Measurements from ENCODE around the gene JAK1. TPM values are rescaled to one million over a fixed set of nuclear protein-coding genes. Genes with fewer than 3 reads are reported as not detected.

JAK1 gene
- total and polyA plus RNA-seq, 2 donors (not counting 3 experiments of a cell fraction or from before 2014, with no cell fraction given) = 68.8 to 177 TPM

DNA sequence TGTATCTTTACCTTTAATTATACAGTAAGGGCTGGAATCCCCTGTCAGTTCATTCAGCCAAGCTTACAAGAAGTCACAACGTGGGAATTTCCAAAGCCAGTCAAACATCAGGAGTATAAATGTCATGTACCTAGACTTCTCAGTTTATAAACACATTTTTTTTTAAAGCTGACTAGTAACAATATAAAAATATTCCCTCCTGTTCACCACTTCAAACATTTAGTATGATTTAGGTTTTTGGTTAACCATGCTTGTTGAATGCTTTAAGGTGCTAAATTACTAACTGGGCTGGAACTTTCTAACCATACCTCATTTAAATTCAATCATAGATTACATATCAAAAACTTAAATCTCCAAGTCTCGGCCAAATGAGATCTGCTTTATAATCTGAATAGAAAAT is 44.0 kb downstream of the JAK1 start:
- Histone ChIP-seq H3K27ac (ENCODE audit: insufficient read depth, low read depth, low read length) (no peak overlapping the region), H4K20me1 (replicated peaks; ENCODE audit: control insufficient read depth, extremely low read depth, insufficient read depth, low read length) (peaks cover 7% of the 10 kb centered on the region), H3K27me3 (ENCODE audit: control insufficient read depth in 2 of 2, insufficient read depth in 2 of 2, low read length in 2 of 2) (no peaks in the 10 kb centered on the region), H3K79me2 (ENCODE audit: control insufficient read depth, insufficient read depth, low read length) (peaks cover 90% of the 10 kb centered on the region), H3K9me1 (replicated peaks; ENCODE audit: control insufficient read depth, extremely low read depth, insufficient read depth, low read length) (no peaks in the 10 kb centered on the region), H3K4me2 (ENCODE audit: insufficient read depth, low read length) (no peak overlapping the region), H3K4me1 (ENCODE audit: control insufficient read depth, extremely low read depth, insufficient read depth, low read length) (peaks cover 39% of the 10 kb centered on the region), H3K9me3 (replicated peaks; ENCODE audit: control insufficient read depth, insufficient read depth, low read length) (no peaks in the 10 kb centered on the region), H2AFZ (ENCODE audit: low read depth, low read length) (no peak overlapping the region), H3K36me3 (ENCODE audit: control insufficient read depth in 2 of 2, extremely low read depth in 1 of 2, insufficient read depth in 2 of 2, low read length in 2 of 2) (no peaks in the 10 kb centered on the region), H3K4me3 (replicated peaks in 1 of 3; ENCODE audit: insufficient read depth in 1 of 3, low read depth in 1 of 3, low read length in 3 of 3) (no peak overlapping the region), H3K9ac (replicated peaks; ENCODE audit: extremely low read depth, insufficient read depth, low read length) (no peak overlapping the region)
- DNase-seq (ENCODE audit: low read depth, low spot score) (no peak), FAIRE-seq (peak; percentile 18)
- ChIA-PET CTCF (interaction anchor here (1.0 to 2.8 kb wide), 6 partner anchors 10 to 58 kb away, joined by 3 to 12 read pairs (median 4); no protein-coding TSS in a partner anchor), POLR2A (interaction anchor here (1.0 kb wide), 1 partner anchor 44 kb away, joined by 17 read pairs; no protein-coding TSS in a partner anchor)
- intact Hi-C loops (cut with micrococcal nuclease) (no loop called here), dilution Hi-C loops (cut with MboI; ENCODE audit: extremely low pct_ligation_motif_present, low sequenced_read_pairs) (no loop called here)
- TF ChIP-seq POLR2AphosphoS5 (IDR thresholded peaks at IDR 0.05; ENCODE audit: insufficient read depth, low read depth, low read length) (no peak), MAX (IDR thresholded peaks at IDR 0.05; ENCODE audit: insufficient read depth, insufficient read length) (no peak), JUN (IDR thresholded peaks at IDR 0.05; ENCODE audit: borderline replicate concordance, insufficient read depth, insufficient read length, low read depth) (no peak), GATA2 (IDR thresholded peaks at IDR 0.05; ENCODE audit: insufficient read depth, insufficient read length, low read depth, low read length) (no peak), FOS (IDR thresholded peaks at IDR 0.05; ENCODE audit: borderline replicate concordance, insufficient read depth, low read length) (no peak), EZH2 (IDR thresholded peaks at IDR 0.05; ENCODE audit: borderline replicate concordance, low read depth, low read length, severe bottlenecking) (no peak), POLR2A (IDR thresholded peaks at IDR 0.05; ENCODE audit: low read depth, low read length) (no peak), MYC (IDR thresholded peaks at IDR 0.05; ENCODE audit: low read depth, low read length) (no peak)
- TF ChIP-seq, protein P1, sequence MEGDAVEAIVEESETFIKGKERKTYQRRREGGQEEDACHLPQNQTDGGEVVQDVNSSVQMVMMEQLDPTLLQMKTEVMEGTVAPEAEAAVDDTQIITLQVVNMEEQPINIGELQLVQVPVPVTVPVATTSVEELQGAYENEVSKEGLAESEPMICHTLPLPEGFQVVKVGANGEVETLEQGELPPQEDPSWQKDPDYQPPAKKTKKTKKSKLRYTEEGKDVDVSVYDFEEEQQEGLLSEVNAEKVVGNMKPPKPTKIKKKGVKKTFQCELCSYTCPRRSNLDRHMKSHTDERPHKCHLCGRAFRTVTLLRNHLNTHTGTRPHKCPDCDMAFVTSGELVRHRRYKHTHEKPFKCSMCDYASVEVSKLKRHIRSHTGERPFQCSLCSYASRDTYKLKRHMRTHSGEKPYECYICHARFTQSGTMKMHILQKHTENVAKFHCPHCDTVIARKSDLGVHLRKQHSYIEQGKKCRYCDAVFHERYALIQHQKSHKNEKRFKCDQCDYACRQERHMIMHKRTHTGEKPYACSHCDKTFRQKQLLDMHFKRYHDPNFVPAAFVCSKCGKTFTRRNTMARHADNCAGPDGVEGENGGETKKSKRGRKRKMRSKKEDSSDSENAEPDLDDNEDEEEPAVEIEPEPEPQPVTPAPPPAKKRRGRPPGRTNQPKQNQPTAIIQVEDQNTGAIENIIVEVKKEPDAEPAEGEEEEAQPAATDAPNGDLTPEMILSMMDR (IDR thresholded peaks at IDR 0.05; ENCODE audit: extremely low read depth in 1 of 2, insufficient read depth in 1 of 2, low read depth in 1 of 2, low read length in 2 of 2) = no peak
- BruUV-seq (replicated peaks) = no TSS peak

Measured in endothelial cell of umbilical vein (primary cell).